NAMALWA (cell line): ENCODE data around the gene CDC37.

Experiments used
- DNase-seq: peaks from one replicate; pipeline ENCODE4 v3.0.0-alpha.2; 2015; ENCODE audit warnings: low spot score

CDC37 gene

DNA sequence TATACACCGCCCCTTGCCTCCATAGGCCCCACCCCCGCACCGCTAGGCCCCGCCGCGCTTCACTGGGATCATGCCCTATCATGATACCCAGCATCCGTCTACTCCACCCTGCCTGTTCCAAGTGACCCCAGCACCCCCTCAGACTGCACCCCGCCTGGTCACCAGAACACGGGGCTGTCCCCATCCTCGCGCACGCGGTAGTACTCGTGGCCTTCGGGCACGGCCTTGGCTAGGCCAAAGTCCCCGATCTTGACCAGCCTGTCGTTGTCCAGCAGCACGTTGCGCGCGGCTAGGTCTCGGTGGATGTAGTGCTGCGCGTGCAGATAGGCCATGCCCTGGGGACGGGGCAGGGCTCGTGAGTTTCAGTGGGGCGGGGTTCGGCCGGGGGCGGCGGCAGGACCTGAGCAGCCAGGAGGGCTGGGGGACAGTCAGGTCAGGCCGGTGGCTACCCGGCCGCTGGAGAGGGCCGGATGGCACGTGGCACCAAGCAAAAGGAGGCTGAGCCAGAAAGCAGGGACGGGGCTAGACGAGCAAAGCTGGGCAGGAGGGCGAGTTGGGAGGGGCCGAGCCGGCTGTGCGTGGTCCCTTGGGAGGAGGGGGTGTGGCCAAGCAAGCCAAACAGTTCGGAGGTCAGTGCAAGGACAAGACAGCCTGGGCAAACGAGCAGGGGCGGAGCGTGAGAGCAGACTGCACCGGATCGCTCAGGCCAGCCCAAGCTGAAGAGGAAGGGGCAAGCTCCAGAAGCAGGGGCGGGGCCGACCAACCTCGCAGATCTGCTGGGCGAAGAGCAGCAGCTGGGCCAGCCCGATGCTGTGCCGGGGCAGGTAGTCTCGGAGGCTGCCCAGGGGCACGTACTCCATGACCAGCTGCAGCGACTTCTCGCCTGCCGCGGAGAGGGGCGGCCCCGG, 50.3 kb downstream of the CDC37 start:
- no peak for DNase-seq

DNA sequence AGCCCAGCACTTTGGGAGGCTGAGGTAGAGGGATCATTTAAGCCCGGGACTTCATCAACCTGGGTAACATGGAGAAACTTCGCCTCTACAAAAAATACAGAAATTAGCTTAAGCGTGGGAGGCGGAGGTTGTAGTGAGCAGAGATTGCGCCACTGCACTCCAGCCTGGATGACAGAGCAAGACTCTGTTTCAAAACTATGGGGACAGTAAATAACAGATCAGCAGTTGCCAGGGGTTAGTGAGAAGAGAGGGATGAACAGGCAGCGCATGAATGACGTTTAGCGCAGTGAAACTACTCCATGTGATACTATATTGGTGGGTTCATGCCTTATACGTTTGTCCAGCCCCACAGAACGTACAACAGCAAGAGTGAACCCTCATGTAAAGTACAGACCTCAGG, 56.8 kb downstream of the CDC37 start:
- no peak for DNase-seq

DNA sequence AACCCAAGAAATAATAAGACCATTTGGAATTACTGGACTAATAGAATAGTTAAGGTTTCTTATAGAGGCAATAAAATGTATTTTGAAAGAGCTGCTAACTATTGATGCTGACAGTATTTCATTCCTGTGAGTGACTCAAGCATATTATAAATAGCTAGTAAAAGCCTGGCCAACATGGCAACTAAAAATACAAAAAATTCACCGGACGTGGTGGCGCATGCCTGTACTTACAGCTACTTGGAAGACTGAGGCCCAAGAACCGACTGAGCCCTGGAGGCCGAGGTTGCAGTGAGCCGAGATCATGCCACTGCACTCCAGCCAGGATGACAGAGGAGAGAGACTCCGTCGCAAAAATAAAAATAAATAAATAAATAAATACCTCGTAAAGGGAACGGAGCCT, 58.6 kb downstream of the CDC37 start:
- DNase-seq = no peak

DNA sequence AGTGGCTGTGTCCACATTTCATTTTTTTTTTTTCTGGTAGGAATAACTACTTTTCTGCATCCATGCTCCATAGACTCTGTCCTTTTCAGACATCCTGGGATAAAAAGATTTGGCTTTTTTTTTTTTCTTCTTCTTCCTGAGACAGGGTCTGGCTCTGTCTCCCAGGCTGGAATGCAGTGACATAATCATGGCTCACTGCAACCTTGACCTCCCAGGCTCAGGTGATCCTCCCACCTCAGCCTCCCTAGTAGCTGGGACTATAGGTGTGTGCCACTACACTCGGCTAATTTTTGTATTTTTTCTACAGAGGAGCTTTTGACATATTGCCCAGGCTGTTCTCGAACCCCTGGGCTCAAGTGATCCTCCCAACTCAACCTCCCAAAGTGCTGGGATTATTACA, 59.8 kb downstream of the CDC37 start:
- DNase-seq = no peak
